GM10266 (cell line): Measurements from ENCODE around the gene MICAL3.
A peak's percentile ranks its signal among the peaks of the same experiment; 100 is the strongest.

Source experiments
- DNase-seq: peaks from one replicate; pipeline ENCODE4 v3.0.0; 2012; ENCODE audit errors: extremely low spot score
- TF ChIP-seq, protein P1 (sequence below): IDR thresholded peaks from 2 replicates; pipeline ENCODE4 v1.5.1; 2012; ENCODE audit warnings: mild to moderate bottlenecking, low read depth; ENCODE audit not compliant: control insufficient read depth, insufficient read depth; ENCODE audit errors: missing control alignments

The MICAL3 gene

DNA sequence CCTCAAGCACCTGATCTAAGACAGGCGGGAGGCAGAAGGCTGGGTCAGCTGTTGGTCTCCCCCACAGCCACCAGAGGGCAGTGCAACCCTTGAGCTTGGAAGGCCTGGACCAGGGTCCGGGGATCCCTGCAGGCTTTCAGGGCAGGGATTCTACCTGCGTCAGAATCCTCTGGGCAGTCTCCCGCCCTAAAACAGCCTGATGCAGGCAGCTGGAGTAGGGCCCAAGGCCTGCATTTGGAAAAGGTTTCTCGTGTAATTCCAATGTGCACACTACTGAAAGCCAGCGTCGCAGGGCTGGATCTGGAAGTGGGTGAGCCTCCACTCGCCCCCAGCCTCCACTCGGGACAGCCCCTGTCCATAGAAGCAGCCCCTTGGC is 281.8 kb downstream of the MICAL3 start:
- TF ChIP-seq, protein P1, sequence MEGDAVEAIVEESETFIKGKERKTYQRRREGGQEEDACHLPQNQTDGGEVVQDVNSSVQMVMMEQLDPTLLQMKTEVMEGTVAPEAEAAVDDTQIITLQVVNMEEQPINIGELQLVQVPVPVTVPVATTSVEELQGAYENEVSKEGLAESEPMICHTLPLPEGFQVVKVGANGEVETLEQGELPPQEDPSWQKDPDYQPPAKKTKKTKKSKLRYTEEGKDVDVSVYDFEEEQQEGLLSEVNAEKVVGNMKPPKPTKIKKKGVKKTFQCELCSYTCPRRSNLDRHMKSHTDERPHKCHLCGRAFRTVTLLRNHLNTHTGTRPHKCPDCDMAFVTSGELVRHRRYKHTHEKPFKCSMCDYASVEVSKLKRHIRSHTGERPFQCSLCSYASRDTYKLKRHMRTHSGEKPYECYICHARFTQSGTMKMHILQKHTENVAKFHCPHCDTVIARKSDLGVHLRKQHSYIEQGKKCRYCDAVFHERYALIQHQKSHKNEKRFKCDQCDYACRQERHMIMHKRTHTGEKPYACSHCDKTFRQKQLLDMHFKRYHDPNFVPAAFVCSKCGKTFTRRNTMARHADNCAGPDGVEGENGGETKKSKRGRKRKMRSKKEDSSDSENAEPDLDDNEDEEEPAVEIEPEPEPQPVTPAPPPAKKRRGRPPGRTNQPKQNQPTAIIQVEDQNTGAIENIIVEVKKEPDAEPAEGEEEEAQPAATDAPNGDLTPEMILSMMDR: peak; percentile 89
- DNase-seq: peak; percentile 94

DNA sequence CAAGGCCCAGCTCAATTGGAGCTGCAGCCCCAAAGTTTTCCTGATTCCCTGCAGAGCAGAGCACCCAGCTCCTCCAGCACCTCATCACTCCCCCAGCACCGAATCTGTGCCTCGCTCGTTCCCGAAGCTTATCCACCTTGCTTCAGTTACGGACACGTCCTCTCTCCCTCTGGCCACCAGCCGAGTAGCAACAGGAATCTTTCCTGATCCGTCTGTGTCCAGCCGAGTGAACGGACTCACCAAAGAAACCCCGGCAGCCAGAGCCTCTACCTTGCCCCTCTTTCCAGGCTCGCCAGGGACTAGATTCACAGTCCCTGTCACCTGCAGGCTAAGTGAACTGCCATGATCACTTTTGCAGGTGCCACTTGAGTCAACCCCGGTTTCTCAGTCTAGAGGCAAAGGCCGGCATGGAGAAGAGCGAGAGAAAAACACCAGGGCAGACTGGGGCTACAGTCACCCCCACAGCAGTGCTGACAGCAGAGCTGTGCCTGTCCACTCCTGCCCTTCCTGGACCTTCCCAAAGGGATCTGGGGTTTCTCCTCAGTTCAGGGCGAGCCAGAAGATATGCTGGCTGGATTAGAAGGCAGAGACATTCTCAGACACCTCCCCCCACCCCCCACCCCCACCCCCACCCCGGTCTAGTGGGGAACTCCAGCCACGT is 282.4 kb downstream of the MICAL3 start:
- DNase-seq: no peak
- TF ChIP-seq, protein P1: no peak

DNA sequence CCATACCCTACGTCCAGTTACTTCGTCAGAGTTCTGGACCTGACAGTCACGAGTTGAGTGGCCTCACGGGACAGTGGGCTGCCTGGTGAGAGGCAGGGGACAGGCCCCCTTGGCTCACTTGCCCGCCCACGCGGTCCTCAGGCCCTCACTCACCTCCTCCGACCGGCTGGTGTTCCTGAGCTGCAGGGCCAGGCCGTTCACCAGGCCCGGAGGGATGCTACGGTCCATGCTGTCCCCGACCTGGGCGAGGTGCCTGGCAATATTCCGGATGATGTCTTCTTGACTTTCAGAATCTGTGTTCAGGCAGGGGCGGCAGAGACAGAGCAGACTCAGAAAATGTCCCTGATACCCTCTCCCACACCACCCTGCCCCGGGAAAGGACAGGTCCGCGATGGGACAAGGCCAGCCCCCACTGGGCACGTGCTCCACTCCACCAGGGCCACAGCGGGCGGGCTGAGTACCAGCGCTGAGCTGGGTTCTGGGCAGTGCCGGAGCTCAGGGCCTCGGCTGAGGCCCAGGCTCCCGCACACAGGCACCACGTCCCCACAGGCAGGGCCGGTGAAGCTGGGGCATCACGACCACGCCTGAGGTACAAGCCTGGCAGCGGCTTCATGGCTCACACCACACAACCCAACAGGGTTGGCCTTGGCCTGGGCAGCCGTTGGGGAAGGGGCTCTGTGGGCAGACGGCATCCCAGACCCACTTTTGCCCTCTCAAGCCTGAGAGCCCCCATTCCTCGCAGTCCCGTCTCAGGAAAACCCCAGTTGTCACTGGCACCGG is 285.0 kb downstream of the MICAL3 start:
- no peak for DNase-seq
- TF ChIP-seq, protein P1: no peak

DNA sequence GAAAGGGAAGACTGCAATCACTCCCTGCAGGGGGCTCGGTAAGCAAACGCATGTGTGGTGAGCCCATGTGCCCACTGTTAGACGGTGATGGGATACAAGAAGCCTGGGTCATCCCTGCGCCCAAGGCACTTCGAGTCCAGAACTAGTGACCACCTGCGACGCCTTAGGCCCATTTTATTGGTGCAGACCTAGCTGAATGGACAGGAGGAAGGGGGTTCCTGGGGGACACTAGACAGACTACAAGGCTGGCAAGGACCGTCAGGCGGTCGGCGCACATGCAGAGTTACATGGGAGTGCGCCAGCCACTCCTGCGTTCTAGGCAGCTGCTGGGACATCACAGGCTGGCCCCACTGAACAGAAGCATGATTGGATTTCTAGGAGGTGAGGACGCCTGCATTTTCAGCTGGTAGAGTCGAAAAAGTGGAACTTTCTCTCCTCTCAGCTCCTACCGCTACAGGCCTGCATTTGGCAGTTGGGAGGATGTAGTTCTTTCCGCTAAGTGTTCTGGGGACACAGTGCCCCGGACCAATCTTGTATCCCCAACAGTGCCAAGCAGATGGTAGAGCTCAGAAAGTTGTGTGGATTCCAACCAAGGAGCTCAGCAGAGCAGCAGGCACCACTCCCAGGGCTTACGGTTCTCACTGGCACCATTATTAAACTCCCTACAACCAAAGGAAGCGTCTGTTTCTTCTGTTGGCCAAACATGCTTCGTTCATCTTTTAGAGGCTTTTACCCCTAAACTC is 285.8 kb downstream of the MICAL3 start:
- TF ChIP-seq, protein P1: no peak
- DNase-seq: no peak
